GM12878 (cell line): ENCODE measurements around the gene DIAPH1. TPM values are rescaled to one million over a fixed set of nuclear protein-coding genes. Genes with fewer than 3 reads are reported as not detected.

Source experiments
- ATF7 ChIP-seq: fragments of 450-650 bp; IDR thresholded peaks from 2 replicates; pipeline ENCODE4 v1.6.1; 2016; ENCODE audit warnings: low read depth, mild to moderate bottlenecking
- BCL11A ChIP-seq: IDR thresholded peaks from 2 replicates; pipeline ENCODE4 v1.6.1; 2011; ENCODE audit warnings: low read depth, low read length
- CBFB ChIP-seq: IDR thresholded peaks from 2 replicates; pipeline ENCODE4 v1.6.1; 2016; ENCODE audit warnings: antibody characterized with exemption, low read depth
- CREM ChIP-seq: IDR thresholded peaks from 2 replicates; pipeline ENCODE4 v1.6.1; 2014; ENCODE audit warnings: antibody characterized with exemption, low read depth
- EGR1 ChIP-seq, 2 experiments: IDR thresholded peaks; 1 replicate in 1 of 2; 2 replicates in 1 of 2; pipeline ENCODE4 v1.6.1; 2011 to 2012; ENCODE audit warnings: low read depth in 2 of 2, low read length in 2 of 2, borderline replicate concordance in 1 of 2, mild to moderate bottlenecking in 1 of 2, moderate library complexity in 1 of 2
- IKZF1 ChIP-seq: fragments of 450-650 bp; conservative IDR thresholded peaks from 2 replicates; pipeline ENCODE4 v1.6.1; 2017; ENCODE audit warnings: antibody characterized with exemption, mild to moderate bottlenecking
- NFXL1 ChIP-seq: fragments of 450-650 bp; IDR thresholded peaks from 2 replicates; pipeline ENCODE4 v1.6.1; 2017; ENCODE audit warnings: antibody characterized with exemption, mild to moderate bottlenecking, borderline replicate concordance
- NFYB ChIP-seq: IDR thresholded peaks from 2 replicates; pipeline ENCODE4 v1.6.1; 2011; ENCODE audit warnings: low read depth, mild to moderate bottlenecking, low read length, improper control_type of control experiment, moderate library complexity; ENCODE audit not compliant: insufficient read depth
- PAX8 ChIP-seq: fragments of 450-650 bp; IDR thresholded peaks from 2 replicates; pipeline ENCODE4 v1.6.1; 2017; ENCODE audit warnings: mild to moderate bottlenecking, moderate library complexity
- POLR2A ChIP-seq: IDR thresholded peaks from 2 replicates; pipeline ENCODE4 v1.6.1; 2011; ENCODE audit warnings: low read depth, mild to moderate bottlenecking, low read length
- POU2F2 ChIP-seq: IDR thresholded peaks from 3 replicates; pipeline ENCODE4 v1.6.1; 2011; ENCODE audit warnings: low read depth, mild to moderate bottlenecking, low read length, borderline replicate concordance
- RELB ChIP-seq: fragments of 450-650 bp; IDR thresholded peaks from 2 replicates; pipeline ENCODE4 v1.6.1; 2017; ENCODE audit warnings: low read depth, mild to moderate bottlenecking, moderate library complexity
- RFX5 ChIP-seq: IDR thresholded peaks from 2 replicates; pipeline ENCODE4 v1.6.1; 2011; ENCODE audit warnings: low read depth, low read length, improper control_type of control experiment
- SIN3A ChIP-seq: IDR thresholded peaks from 2 replicates; pipeline ENCODE4 v1.6.1; 2012; ENCODE audit warnings: low read depth, low read length, improper control_type of control experiment
- SMAD5 ChIP-seq: IDR thresholded peaks from 2 replicates; pipeline ENCODE4 v1.6.1; 2016; ENCODE audit warnings: antibody characterized with exemption, low read depth
- SMARCA5 ChIP-seq: fragments of 450-650 bp; IDR thresholded peaks from 2 replicates; pipeline ENCODE4 v1.6.1; 2017; ENCODE audit warnings: mild to moderate bottlenecking
- SPI1 ChIP-seq: IDR thresholded peaks from 2 replicates; pipeline ENCODE4 v1.6.1; 2011; ENCODE audit warnings: low read depth, mild to moderate bottlenecking, low read length, moderate library complexity, borderline replicate concordance; ENCODE audit not compliant: insufficient read depth
- SREBF1 ChIP-seq: IDR thresholded peaks from 2 replicates; pipeline ENCODE4 v1.6.1; 2012; ENCODE audit warnings: mild to moderate bottlenecking, low read length
- SUZ12 ChIP-seq: fragments of 200-600 bp; sonication (generic); IDR thresholded peaks from one replicate; pipeline ENCODE4 v1.6.1; 2018; ENCODE audit warnings: antibody characterized with exemption, mild to moderate bottlenecking; ENCODE audit not compliant: unreplicated experiment
- ZNF24 ChIP-seq: fragments of 450-650 bp; IDR thresholded peaks from 2 replicates; pipeline ENCODE4 v1.6.1; 2017; ENCODE audit warnings: antibody characterized with exemption, mild to moderate bottlenecking
- ZNF274 ChIP-seq: IDR thresholded peaks from one replicate; pipeline ENCODE4 v1.8.0; 2011; ENCODE audit not compliant: insufficient read length, insufficient read depth
- polyA plus RNA-seq, 11 experiments: library from polyadenylated mRNA; depleted of rRNA in 4 of 11; unstranded in 6 of 11; stranded (reverse) in 5 of 11; fragments of >200 nt; fragmentation: Nextera tagmentation in 4 of 11; fragmentation: Illumina TruSeq in 1 of 11; extraction: Ambion mirVana in 4 of 11; extraction: Trizol in 1 of 11; gene quantifications; 1 replicate in 1 of 11; 2 replicates in 10 of 11; pipeline versions ENCODE4 v1.2.1 to v1.2.3, GENCODE V29; 2011 to 2016; ENCODE audit warnings: inconsistent platforms in 2 of 11, missing spikeins in 2 of 11, low read depth in 1 of 11
- total RNA-seq, 4 experiments: library from RNA; depleted of rRNA in 3 of 4; stranded (reverse); fragments of >200 nt in 3 of 4; fragmentation: Illumina TruSeq in 1 of 4; extraction: Trizol in 1 of 4; gene quantifications; 2 replicates each; pipeline versions ENCODE4 v1.2.1 to v1.2.3, GENCODE V29; 2013 to 2021
- TF ChIP-seq, protein P1 (sequence below): fragments of 450-650 bp; conservative IDR thresholded peaks from 2 replicates; pipeline ENCODE4 v1.6.1; 2017; ENCODE audit warnings: mild to moderate bottlenecking, moderate library complexity
- TF ChIP-seq, protein P2 (sequence below): fragments of 450-650 bp; IDR thresholded peaks from 2 replicates; pipeline ENCODE4 v1.6.1; 2016; ENCODE audit warnings: mild to moderate bottlenecking
- TF ChIP-seq, protein P3 (sequence below): fragments of 450-650 bp; IDR thresholded peaks from 2 replicates; pipeline ENCODE4 v1.6.1; 2017; ENCODE audit warnings: mild to moderate bottlenecking, low read depth, inconsistent platforms; ENCODE audit not compliant: poor library complexity, severe bottlenecking

Gene DIAPH1
- total and polyA plus RNA-seq, 10 of the 15 experiments (the other 5 are each of a cell fraction or from before 2014, with no cell fraction given) = 37.8 to 168 (median 59.0) TPM

DNA sequence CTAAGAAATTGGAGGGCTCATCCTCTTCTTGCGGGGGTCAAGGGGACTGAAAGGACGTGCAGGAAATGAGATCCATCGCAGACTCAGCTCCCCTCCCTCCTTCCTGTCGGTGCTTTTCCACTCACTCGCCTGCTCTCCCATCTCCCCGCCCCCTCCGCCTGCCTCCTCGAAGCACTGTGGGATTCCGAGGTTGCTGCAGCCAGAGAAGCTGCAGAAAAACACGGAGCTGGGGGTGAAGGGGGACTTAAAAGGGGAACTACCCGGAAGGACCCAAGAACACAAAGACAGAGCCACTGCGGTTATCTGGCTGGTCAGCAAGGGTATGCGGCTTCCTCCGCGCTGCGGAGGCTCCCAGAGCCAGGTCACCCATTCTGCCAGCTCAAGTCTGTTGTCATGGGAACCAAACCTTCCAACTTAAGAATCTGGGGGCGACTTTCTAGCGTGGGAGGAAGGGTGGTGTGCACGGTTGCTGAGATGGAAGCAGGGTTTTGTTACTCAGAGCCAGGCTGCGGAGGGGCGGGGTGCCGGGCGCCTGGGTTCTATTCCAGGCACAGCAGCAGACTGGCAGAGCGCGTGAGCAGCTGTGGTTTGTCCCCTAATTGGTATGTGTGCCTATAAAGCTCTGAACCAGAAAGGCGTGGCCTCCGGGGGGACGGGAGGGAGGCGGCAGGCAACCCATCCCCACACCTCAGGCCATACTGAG is 105.0 kb downstream of the DIAPH1 start (continued):
- TF ChIP-seq POU2F2 (peak; percentile 28; the same call in 1 of the 3 replicates), SREBF1 (no peak), NFYB (no peak), CREM (0 out of 2 replicates have a peak, but pooled peaks have one; percentile 21), RFX5 (0 out of 2 replicates have a peak, but pooled peaks have one; percentile 34), POLR2A (0 out of 2 replicates have a peak, but pooled peaks have one; percentile 8), SUZ12 (no peak), RELB (peak; percentile 63; the same call in 1 of the 2 replicates), EGR1 (IDR thresholded peaks at IDR 0.05; ENCODE audit: borderline replicate concordance in 1 of 2, low read depth in 2 of 2, low read length in 2 of 2) (peak in 1 of 2 experiments; percentile 95; a peak in 2 of 3 replicates), SPI1 (0 out of 2 replicates have a peak, but pooled peaks have one; percentile 3), IKZF1 (peak; percentile 64; the same call in 1 of the 2 replicates), PAX8 (no peak), BCL11A (peak; percentile 53; the same call in 1 of the 2 replicates), SMAD5 (no peak), ZNF24 (no peak), SIN3A (peak; percentile 62; the same call in 1 of the 2 replicates), CBFB (peak; percentile 36), ZNF274 (no peak), SMARCA5 (0 out of 2 replicates have a peak, but pooled peaks have one; percentile 20), NFXL1 (no peak), ATF7 (no peak)
- TF ChIP-seq, protein P1, sequence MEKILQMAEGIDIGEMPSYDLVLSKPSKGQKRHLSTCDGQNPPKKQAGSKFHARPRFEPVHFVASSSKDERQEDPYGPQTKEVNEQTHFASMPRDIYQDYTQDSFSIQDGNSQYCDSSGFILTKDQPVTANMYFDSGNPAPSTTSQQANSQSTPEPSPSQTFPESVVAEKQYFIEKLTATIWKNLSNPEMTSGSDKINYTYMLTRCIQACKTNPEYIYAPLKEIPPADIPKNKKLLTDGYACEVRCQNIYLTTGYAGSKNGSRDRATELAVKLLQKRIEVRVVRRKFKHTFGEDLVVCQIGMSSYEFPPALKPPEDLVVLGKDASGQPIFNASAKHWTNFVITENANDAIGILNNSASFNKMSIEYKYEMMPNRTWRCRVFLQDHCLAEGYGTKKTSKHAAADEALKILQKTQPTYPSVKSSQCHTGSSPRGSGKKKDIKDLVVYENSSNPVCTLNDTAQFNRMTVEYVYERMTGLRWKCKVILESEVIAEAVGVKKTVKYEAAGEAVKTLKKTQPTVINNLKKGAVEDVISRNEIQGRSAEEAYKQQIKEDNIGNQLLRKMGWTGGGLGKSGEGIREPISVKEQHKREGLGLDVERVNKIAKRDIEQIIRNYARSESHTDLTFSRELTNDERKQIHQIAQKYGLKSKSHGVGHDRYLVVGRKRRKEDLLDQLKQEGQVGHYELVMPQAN = 0 out of 2 replicates have a peak, but pooled peaks have one; percentile 30
- TF ChIP-seq, protein P2, sequence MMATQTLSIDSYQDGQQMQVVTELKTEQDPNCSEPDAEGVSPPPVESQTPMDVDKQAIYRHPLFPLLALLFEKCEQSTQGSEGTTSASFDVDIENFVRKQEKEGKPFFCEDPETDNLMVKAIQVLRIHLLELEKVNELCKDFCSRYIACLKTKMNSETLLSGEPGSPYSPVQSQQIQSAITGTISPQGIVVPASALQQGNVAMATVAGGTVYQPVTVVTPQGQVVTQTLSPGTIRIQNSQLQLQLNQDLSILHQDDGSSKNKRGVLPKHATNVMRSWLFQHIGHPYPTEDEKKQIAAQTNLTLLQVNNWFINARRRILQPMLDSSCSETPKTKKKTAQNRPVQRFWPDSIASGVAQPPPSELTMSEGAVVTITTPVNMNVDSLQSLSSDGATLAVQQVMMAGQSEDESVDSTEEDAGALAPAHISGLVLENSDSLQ = 0 out of 2 replicates have a peak, but pooled peaks have one; percentile 6
- TF ChIP-seq, protein P3, sequence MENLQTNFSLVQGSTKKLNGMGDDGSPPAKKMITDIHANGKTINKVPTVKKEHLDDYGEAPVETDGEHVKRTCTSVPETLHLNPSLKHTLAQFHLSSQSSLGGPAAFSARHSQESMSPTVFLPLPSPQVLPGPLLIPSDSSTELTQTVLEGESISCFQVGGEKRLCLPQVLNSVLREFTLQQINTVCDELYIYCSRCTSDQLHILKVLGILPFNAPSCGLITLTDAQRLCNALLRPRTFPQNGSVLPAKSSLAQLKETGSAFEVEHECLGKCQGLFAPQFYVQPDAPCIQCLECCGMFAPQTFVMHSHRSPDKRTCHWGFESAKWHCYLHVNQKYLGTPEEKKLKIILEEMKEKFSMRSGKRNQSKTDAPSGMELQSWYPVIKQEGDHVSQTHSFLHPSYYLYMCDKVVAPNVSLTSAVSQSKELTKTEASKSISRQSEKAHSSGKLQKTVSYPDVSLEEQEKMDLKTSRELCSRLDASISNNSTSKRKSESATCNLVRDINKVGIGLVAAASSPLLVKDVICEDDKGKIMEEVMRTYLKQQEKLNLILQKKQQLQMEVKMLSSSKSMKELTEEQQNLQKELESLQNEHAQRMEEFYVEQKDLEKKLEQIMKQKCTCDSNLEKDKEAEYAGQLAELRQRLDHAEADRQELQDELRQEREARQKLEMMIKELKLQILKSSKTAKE = peak; percentile 67
